ENCODE measurements around the gene NACC2. TPM values are rescaled to one million over a fixed set of nuclear protein-coding genes. Genes with fewer than 3 reads are reported as not detected.

The NACC2 gene
- total RNA-seq, 5 donors from 2014 or later (not counting 1 experiment from before 2014, with no cell fraction given): 4.2 to 11.7 (median 11.3) TPM

DNA sequence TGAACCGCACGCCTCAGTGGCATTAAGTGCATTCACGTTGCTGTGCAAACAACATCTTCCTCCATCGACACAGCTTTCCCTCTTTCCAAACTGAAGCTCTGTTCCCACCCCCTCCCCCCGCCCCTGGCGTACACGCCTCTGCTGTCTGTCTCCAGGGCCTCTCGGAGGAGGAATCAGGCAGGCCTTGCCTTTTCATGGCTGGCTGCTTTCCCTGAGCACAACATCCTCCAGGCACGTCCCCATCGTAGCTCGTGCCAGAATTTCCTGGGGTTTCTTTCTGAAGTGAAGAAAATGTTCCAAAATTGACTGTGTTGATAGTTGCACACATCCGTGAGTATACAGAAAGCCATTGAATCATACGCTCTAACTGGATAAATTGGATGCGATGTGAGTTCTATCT is 45.9 kb upstream of the NACC2 start:
- H3K9me3 Mint-ChIP-seq: no peaks in the 10 kb centered on the region
- Histone ChIP-seq H3K27me3 (replicated peaks in 1 of 2; ENCODE audit: control insufficient read depth in 2 of 2, extremely low read depth in 1 of 2, insufficient read depth in 2 of 2, low read length in 1 of 2) (peaks cover 0 to 63% of the 10 kb centered on the region in 2 experiments), H3K36me3 (ENCODE audit: control insufficient read depth in 2 of 2, extremely low read depth in 1 of 2, insufficient read depth in 1 of 2, low read length in 1 of 2) (no peaks in the 10 kb centered on the region), H3K27ac (ENCODE audit: low read length) (no peak overlapping the region), H3K4me1 (ENCODE audit: control insufficient read depth in 1 of 2, extremely low read depth in 1 of 2, insufficient read depth in 2 of 2, low read length in 2 of 2) (no peaks in the 10 kb centered on the region), H3K9me3 (no peaks in the 10 kb centered on the region), H3K4me3 (ENCODE audit: control insufficient read depth in 1 of 2, extremely low read depth in 1 of 2, low read length in 1 of 2) (no peak overlapping the region)
- no peak overlapping the region for H3K27ac Mint-ChIP-seq
- no peaks in the 10 kb centered on the region for H3K4me1 Mint-ChIP-seq
- H3K36me3 Mint-ChIP-seq: no peaks in the 10 kb centered on the region
- H3K4me3 Mint-ChIP-seq: no peak overlapping the region
- DNase-seq: no peak
- ChIA-PET CTCF (no interaction called here), POLR2A (no interaction called here)
- WGBS (ENCODE audit: insufficient coverage): 93% methylated on average over 9 of the region's 14 CpGs
- no peak for ATAC-seq (replicated peaks in 1 of 4)
- peaks cover 5 to 33% of the 10 kb centered on the region in 2 donors for H3K27me3 Mint-ChIP-seq

DNA sequence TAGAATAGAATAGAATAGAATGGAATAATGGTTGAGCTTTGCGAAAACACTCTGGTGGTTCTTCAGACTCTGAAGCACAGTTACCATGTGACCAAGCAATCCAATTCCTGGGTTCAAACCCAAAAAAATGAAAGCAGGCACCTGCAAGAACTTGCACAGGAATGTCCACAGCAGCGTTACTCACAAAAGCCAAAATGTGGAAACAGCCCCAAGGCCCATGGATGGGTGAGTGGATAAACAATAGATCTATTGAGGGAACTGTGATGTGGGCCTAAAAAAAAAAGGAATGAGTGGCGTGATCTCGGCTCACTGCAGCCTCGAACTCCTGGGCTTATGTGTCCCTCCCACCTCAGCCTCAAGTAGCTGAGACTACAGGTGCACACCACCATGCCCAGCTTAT is 45.0 kb upstream of the NACC2 start:
- Histone ChIP-seq H3K27me3 (replicated peaks in 1 of 2; ENCODE audit: control insufficient read depth in 2 of 2, extremely low read depth in 1 of 2, insufficient read depth in 2 of 2, low read length in 1 of 2) (peaks cover 0 to 63% of the 10 kb centered on the region in 2 experiments), H3K4me1 (ENCODE audit: control insufficient read depth in 1 of 2, extremely low read depth in 1 of 2, insufficient read depth in 2 of 2, low read length in 2 of 2) (no peaks in the 10 kb centered on the region), H3K4me3 (ENCODE audit: control insufficient read depth in 1 of 2, extremely low read depth in 1 of 2, low read length in 1 of 2) (no peak overlapping the region), H3K9me3 (no peaks in the 10 kb centered on the region), H3K27ac (ENCODE audit: low read length) (no peak overlapping the region), H3K36me3 (ENCODE audit: control insufficient read depth in 2 of 2, extremely low read depth in 1 of 2, insufficient read depth in 1 of 2, low read length in 1 of 2) (no peaks in the 10 kb centered on the region)
- Mint-ChIP-seq H3K4me3 (no peak overlapping the region), H3K27ac (no peak overlapping the region), H3K27me3 (peaks cover 4 to 30% of the 10 kb centered on the region in 2 donors), H3K36me3 (no peaks in the 10 kb centered on the region), H3K4me1 (no peaks in the 10 kb centered on the region), H3K9me3 (no peaks in the 10 kb centered on the region)
- DNase-seq (no peak), ATAC-seq (replicated peaks in 1 of 4) (no peak)
- CTCF ChIA-PET: interaction anchor here (0.6 to 0.8 kb wide), 2 partner anchors 18 to 494 kb away, joined by 4 to 6 read pairs; no protein-coding TSS in a partner anchor
- WGBS (ENCODE audit: insufficient coverage): no CpG with 5 or more reads among the region's 5 CpGs
- POLR2A ChIA-PET: no interaction called here

DNA sequence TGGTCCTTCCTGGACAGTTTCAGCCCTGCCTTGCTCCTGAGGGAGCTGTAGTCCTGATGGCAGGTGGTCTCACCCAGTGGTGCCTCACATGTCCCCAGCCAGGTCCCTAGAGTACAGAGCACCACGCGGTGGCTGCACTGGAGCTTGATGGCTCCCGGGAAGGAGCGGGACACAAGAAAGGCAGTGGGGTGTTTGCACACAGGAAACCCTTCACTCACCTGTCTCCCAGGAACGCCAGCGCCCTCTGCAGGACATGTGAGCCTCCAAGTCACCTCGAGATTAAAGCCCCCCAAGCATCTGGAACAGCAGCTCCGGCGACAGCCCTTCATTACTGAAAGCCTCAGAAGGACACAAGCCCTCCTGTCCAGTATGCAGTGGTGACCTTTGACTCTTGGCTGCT is 43.5 kb upstream of the NACC2 start:
- H3K27ac ChIP-seq (ENCODE audit: low read length): no peak overlapping the region
- 33% methylated on average over 2 of the region's 9 CpGs for WGBS (ENCODE audit: insufficient coverage)
- CTCF ChIA-PET: no interaction called here
- DNase-seq (peak in 25 of 35 experiments; percentile 12 to 60 (median 31)), ATAC-seq (replicated peaks in 1 of 4) (no peak)
- peaks cover 0 to 61% of the 10 kb centered on the region in 2 experiments for H3K27me3 ChIP-seq (replicated peaks in 1 of 2; ENCODE audit: control insufficient read depth in 2 of 2, extremely low read depth in 1 of 2, insufficient read depth in 2 of 2, low read length in 1 of 2)
- Mint-ChIP-seq H3K9me3 (no peaks in the 10 kb centered on the region), H3K27ac (no peak overlapping the region), H3K4me3 (no peak overlapping the region), H3K4me1 (peaks cover 7 to 8% (median 8%) of the 10 kb centered on the region in 3 donors), H3K36me3 (no peaks in the 10 kb centered on the region), H3K27me3 (peaks cover 11 to 31% of the 10 kb centered on the region in 2 donors)
- POLR2A ChIA-PET: no interaction called here
- H3K9me3 ChIP-seq: no peaks in the 10 kb centered on the region
- no peaks in the 10 kb centered on the region for H3K36me3 ChIP-seq (ENCODE audit: control insufficient read depth in 2 of 2, extremely low read depth in 1 of 2, insufficient read depth in 1 of 2, low read length in 1 of 2)
- H3K4me1 ChIP-seq (ENCODE audit: control insufficient read depth in 1 of 2, extremely low read depth in 1 of 2, insufficient read depth in 2 of 2, low read length in 2 of 2): peaks cover 0 to 5% of the 10 kb centered on the region in 2 experiments
- H3K4me3 ChIP-seq (ENCODE audit: control insufficient read depth in 1 of 2, extremely low read depth in 1 of 2, low read length in 1 of 2): no peak overlapping the region

DNA sequence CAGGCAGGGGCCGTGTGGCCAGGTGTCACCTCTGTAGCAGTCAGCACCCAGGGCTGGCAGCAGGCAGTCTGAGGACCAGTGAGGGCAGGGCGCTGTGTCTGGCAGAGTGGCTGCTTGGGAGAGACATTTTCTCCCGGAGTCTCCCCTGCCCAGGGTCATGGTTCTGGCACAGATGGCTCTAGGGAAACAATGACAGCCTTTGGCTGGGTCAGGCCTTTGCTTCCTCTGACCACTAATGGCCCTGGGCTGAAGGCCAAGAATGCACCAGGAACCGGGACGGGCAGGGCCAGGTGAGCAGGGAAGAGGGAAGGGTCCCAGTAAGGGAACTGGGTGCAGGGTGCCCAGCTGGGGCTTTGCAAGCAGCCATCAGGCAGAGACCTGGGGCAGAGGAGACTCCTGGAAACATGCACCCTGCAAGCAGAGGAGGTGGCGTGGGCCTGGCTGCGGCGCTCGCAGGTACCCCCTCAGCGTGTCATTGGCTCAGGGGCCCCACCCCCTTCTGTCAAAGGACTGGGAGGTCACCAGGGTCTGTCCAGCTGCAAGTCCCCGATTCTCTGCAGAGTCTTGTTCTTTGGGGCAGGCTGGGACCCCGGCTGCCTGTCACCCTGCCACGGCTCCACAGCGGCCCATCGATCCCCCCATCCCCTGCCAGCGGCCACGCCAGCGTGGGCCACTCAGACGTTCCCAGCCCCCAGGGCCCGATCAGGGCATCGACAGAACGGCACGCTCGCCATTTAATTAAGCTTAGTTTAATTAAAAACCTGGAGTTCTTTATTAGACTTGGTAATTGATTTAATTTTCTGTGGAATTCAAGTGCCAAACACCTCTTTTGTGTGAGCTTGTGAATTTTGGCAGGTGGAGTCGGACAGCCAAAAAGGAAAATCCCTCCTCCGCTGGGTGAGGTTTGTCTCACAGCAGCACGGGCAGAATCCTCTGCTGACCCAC is 42.5 kb upstream of the NACC2 start:
- Mint-ChIP-seq H3K27ac (no peak overlapping the region), H3K27me3 (peaks cover 13 to 33% of the 10 kb centered on the region in 2 donors), H3K4me3 (no peak overlapping the region), H3K36me3 (no peaks in the 10 kb centered on the region), H3K4me1 (peaks cover 9 to 10% (median 9%) of the 10 kb centered on the region in 3 donors), H3K9me3 (no peaks in the 10 kb centered on the region)
- peaks cover 0 to 8% of the 10 kb centered on the region in 2 experiments for H3K4me1 ChIP-seq (ENCODE audit: control insufficient read depth in 1 of 2, extremely low read depth in 1 of 2, insufficient read depth in 2 of 2, low read length in 2 of 2)
- WGBS (ENCODE audit: insufficient coverage): 81% methylated on average over 12 of the region's 27 CpGs
- no peaks in the 10 kb centered on the region for H3K36me3 ChIP-seq (ENCODE audit: control insufficient read depth in 2 of 2, extremely low read depth in 1 of 2, insufficient read depth in 1 of 2, low read length in 1 of 2)
- H3K4me3 ChIP-seq (ENCODE audit: control insufficient read depth in 1 of 2, extremely low read depth in 1 of 2, low read length in 1 of 2): no peak overlapping the region
- DNase-seq: no peak
- CTCF ChIA-PET: no interaction called here
- no peak for ATAC-seq (replicated peaks in 1 of 4)
- POLR2A ChIA-PET: no interaction called here
- H3K27me3 ChIP-seq (replicated peaks in 1 of 2; ENCODE audit: control insufficient read depth in 2 of 2, extremely low read depth in 1 of 2, insufficient read depth in 2 of 2, low read length in 1 of 2): peaks cover 0 to 59% of the 10 kb centered on the region in 2 experiments
- no peak overlapping the region for H3K27ac ChIP-seq (ENCODE audit: low read length)
- H3K9me3 ChIP-seq: no peaks in the 10 kb centered on the region

DNA sequence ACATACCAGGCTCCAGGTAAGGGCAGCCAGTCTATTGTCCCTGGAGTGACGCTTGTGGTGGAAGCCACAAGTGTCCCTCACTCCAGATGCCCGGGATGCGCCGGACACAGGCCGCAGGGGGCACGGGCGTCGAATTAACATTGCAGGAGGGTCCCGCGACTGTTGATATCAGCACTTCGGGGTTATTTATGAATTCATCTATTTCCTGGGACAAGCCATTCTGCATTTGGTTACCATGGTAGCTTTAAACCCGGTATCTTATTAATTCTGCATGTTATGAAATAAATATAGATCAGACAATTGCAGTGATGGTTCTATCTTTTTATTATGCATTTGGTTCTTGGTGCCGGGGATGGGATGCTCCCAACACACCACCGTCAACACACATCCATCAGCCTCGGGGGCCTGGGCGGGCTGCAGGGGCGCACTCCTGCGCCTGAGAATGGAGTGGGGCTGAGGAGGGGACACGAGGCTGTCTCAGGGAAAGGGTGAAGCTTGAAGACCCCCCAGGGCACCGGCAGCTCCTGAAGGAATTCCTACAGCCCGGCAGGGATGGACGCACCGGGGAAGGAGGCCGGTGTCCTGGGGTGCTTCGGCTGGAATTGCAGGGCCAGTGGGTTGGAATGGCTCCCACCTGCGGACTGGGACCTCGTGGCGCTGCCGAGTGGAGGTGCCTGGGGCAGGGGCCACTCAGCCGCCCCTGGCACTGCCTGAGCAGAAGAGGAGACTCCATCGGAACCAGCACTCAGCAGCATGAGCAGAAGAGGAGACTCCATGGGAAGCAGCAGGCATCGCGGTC is 41.2 kb upstream of the NACC2 start:
- DNase-seq: no peak
- peaks cover 0 to 8% of the 10 kb centered on the region in 2 experiments for H3K4me1 ChIP-seq (ENCODE audit: control insufficient read depth in 1 of 2, extremely low read depth in 1 of 2, insufficient read depth in 2 of 2, low read length in 2 of 2)

DNA sequence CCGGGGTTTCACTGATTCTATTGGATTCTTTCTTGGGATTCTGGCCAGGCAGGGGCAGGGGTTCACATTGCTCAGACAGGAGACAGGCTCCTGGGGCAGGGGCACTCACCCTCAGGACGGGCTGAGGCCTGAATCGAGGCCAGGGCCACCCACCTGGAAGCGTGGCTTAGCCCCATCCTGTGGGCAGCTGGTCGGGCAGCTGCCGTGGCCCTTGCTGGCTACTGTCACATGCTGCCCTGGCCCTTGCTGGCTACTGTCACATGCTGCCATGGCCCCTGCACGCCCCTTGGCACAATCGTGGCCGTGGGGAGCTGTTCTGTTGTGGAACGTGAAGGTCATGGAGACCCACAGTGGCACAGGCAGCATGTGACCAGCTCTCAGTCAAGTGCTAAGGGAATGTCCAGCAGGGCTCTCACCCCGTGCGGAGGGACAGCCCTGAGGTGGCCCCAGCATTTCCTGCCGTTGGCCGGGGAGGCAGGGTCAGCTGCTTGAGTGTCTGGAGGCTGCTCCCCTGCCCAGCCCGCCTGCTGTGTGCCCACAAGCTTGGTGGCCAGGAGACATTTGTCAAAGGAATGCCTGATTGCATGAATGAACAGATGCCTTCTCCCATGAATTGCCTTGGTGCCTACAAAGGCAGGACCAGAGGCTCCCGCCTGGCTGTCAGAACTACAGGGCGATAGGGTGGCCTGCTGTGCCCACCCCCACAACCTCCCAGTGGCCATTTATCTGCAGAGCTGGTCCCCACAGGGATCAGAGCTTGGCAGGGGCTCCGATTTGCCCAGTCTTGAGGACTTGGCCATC is 40.4 kb upstream of the NACC2 start:
- Histone ChIP-seq H3K9me3 (no peaks in the 10 kb centered on the region), H3K4me3 (ENCODE audit: control insufficient read depth in 1 of 2, extremely low read depth in 1 of 2, low read length in 1 of 2) (no peak overlapping the region), H3K27me3 (replicated peaks in 1 of 2; ENCODE audit: control insufficient read depth in 2 of 2, extremely low read depth in 1 of 2, insufficient read depth in 2 of 2, low read length in 1 of 2) (peaks cover 0 to 71% of the 10 kb centered on the region in 2 experiments), H3K27ac (ENCODE audit: low read length) (no peak overlapping the region), H3K36me3 (ENCODE audit: control insufficient read depth in 2 of 2, extremely low read depth in 1 of 2, insufficient read depth in 1 of 2, low read length in 1 of 2) (no peaks in the 10 kb centered on the region), H3K4me1 (ENCODE audit: control insufficient read depth in 1 of 2, extremely low read depth in 1 of 2, insufficient read depth in 2 of 2, low read length in 2 of 2) (peaks cover 0 to 8% of the 10 kb centered on the region in 2 experiments)
- H3K4me3 Mint-ChIP-seq: no peak overlapping the region
- CTCF ChIA-PET: no interaction called here
- H3K4me1 Mint-ChIP-seq: peaks cover 9 to 13% (median 10%) of the 10 kb centered on the region in 3 donors
- POLR2A ChIA-PET: no interaction called here
- peaks cover 13 to 43% of the 10 kb centered on the region in 2 donors for H3K27me3 Mint-ChIP-seq
- no peak for DNase-seq
- no peak for ATAC-seq (replicated peaks in 1 of 4)
- no peak overlapping the region for H3K27ac Mint-ChIP-seq
- H3K36me3 Mint-ChIP-seq: no peaks in the 10 kb centered on the region
- H3K9me3 Mint-ChIP-seq: no peaks in the 10 kb centered on the region
- 66% methylated on average over 18 of the region's 18 CpGs for WGBS (ENCODE audit: insufficient coverage)

More for the DNA sequence above, 41.2 kb upstream of the NACC2 start:
- ChIA-PET CTCF (no interaction called here), POLR2A (no interaction called here)
- Histone ChIP-seq H3K4me3 (ENCODE audit: control insufficient read depth in 1 of 2, extremely low read depth in 1 of 2, low read length in 1 of 2) (no peak overlapping the region), H3K9me3 (no peaks in the 10 kb centered on the region), H3K36me3 (ENCODE audit: control insufficient read depth in 2 of 2, extremely low read depth in 1 of 2, insufficient read depth in 1 of 2, low read length in 1 of 2) (no peaks in the 10 kb centered on the region), H3K27me3 (replicated peaks in 1 of 2; ENCODE audit: control insufficient read depth in 2 of 2, extremely low read depth in 1 of 2, insufficient read depth in 2 of 2, low read length in 1 of 2) (peaks cover 0 to 67% of the 10 kb centered on the region in 2 experiments), H3K27ac (ENCODE audit: low read length) (no peak overlapping the region)
- no peaks in the 10 kb centered on the region for H3K9me3 Mint-ChIP-seq
- H3K27me3 Mint-ChIP-seq: peaks cover 13 to 40% of the 10 kb centered on the region in 2 donors
- H3K36me3 Mint-ChIP-seq: no peaks in the 10 kb centered on the region
- H3K4me3 Mint-ChIP-seq: no peak overlapping the region
- WGBS (ENCODE audit: insufficient coverage): 90% methylated on average over 24 of the region's 33 CpGs
- no peak for ATAC-seq (replicated peaks in 1 of 4)
- H3K27ac Mint-ChIP-seq: no peak overlapping the region
- H3K4me1 Mint-ChIP-seq: peaks cover 9 to 13% (median 10%) of the 10 kb centered on the region in 3 donors

All from T-cell (primary cell).